CD4-positive, CD25-positive, alpha-beta regulatory T cell (primary cell): Measurements from ENCODE around the gene GPX6. TPM values are rescaled to one million over a fixed set of nuclear protein-coding genes. Genes with fewer than 3 reads are reported as not detected.
"Not testable (repeated sequence)": the region's sequence is repeated elsewhere in the genome, so short reads cannot be mapped to it uniquely, and the experiment has no call there.

Experiments
- ATAC-seq, 2 donors: fragments of 150-1000 bp; cut with Tn5 transposase; one replicate each; pipeline ENCODE4 v1.10.0; 2021; ENCODE audit warnings: low read depth in 2 of 2, moderate number of reproducible peaks in 2 of 2, moderate library complexity in 1 of 2
- DNase-seq, 3 donors: peaks; one replicate each; pipeline versions ENCODE4 v3.0.0 to v3.0.0-alpha.2; 2012 to 2022; ENCODE audit warnings: mixed read lengths in 1 of 3
- H3K27ac ChIP-seq: one replicate; pipeline ENCODE4 v1.7.0; 2013; ENCODE audit warnings: mild to moderate bottlenecking, low read length; ENCODE audit not compliant: insufficient read depth, poor library complexity, severe bottlenecking
- H3K27me3 ChIP-seq: one replicate; pipeline ENCODE4 v1.7.0; 2013; ENCODE audit warnings: low read length; ENCODE audit not compliant: control insufficient read depth, insufficient read depth
- H3K36me3 ChIP-seq: one replicate; pipeline ENCODE4 v1.7.0; 2013; ENCODE audit warnings: mild to moderate bottlenecking, low read length, moderate library complexity; ENCODE audit not compliant: control insufficient read depth, insufficient read depth
- H3K4me1 ChIP-seq: 2 replicates; pipeline ENCODE4 v1.7.0; 2013; ENCODE audit warnings: mild to moderate bottlenecking, low read length; ENCODE audit not compliant: insufficient read depth, control insufficient read depth, poor library complexity, severe bottlenecking
- H3K4me3 ChIP-seq: one replicate; pipeline ENCODE4 v1.7.0; 2013; ENCODE audit warnings: low read depth, mild to moderate bottlenecking, low read length, moderate library complexity
- H3K9me3 ChIP-seq, 2 experiments: 1 replicate in 1 of 2; 2 replicates in 1 of 2; pipeline ENCODE4 v1.7.0; 2013; ENCODE audit warnings: low read length in 2 of 2, mild to moderate bottlenecking in 1 of 2, moderate library complexity in 1 of 2; ENCODE audit not compliant: control insufficient read depth in 2 of 2
- H3K27ac Mint-ChIP-seq, 3 donors: one replicate each; pipeline ENCODE4 v1.8.0; 2020 to 2022; ENCODE audit warnings: mild to moderate bottlenecking in 3 of 3, mixed read lengths in 3 of 3, moderate library complexity in 2 of 3
- H3K27me3 Mint-ChIP-seq: one replicate; pipeline ENCODE4 v1.8.0; 2022; ENCODE audit warnings: mild to moderate bottlenecking, mixed read lengths
- H3K36me3 Mint-ChIP-seq: one replicate; pipeline ENCODE4 v1.8.0; 2020; ENCODE audit warnings: mixed read lengths
- H3K4me1 Mint-ChIP-seq, 4 donors: one replicate each; pipeline ENCODE4 v1.8.0; 2020 to 2022; ENCODE audit warnings: mixed read lengths in 4 of 4, mild to moderate bottlenecking in 1 of 4
- H3K4me3 Mint-ChIP-seq, 4 donors: one replicate each; pipeline ENCODE4 v1.8.0; 2020 to 2022; ENCODE audit warnings: mild to moderate bottlenecking in 4 of 4, mixed read lengths in 4 of 4, moderate library complexity in 3 of 4
- H3K9me3 Mint-ChIP-seq, 7 donors: one replicate each; pipeline ENCODE4 v1.8.0; 2020 to 2022; ENCODE audit warnings: mixed read lengths in 7 of 7, mild to moderate bottlenecking in 3 of 7, moderate library complexity in 2 of 7
- polyA plus RNA-seq, 4 donors: library from polyadenylated mRNA; unstranded; fragments of 300-500 nt; fragmentation: Illumina TruSeq; gene quantifications; one replicate each; pipeline ENCODE4 v1.2.3, GENCODE V29; 2021
- total RNA-seq: library from RNA; stranded (reverse); gene quantifications from one replicate; pipeline ENCODE4 v1.2.3, GENCODE V29; 2022

Gene GPX6
- total and polyA plus RNA-seq, 5 donors from 2014 or later = not detected

DNA sequence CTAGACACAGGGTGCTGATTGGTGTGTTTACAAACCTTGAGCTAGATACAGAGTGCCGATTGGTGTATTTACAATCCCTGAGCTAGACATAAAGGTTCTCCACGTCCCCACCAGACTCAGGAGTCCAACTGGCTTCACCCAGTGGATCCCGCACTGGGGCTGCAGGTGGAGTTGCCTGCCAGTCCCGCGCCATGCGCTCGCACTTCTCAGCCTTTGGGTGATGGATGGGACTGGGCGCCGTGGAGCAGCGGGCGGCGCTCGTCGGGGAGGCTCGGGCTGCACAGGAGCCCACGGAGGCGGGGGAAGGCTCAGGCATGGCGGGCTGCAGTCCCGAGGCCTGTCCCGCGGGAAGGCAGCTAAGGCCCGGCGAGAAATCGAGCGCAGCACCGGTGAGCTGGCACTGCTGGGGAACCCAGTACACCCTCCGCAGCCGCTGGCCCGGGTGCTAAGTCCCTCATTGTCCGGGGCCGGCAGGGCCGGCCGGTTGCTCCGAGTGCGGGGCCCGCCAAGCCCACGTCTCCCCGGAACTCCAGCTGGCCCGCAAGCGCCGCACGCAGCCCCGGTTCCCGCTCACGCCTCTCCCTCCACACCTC, 46.3 kb downstream of the GPX6 start:
- not testable (repeated sequence) for H3K4me1 Mint-ChIP-seq, H3K27ac ChIP-seq, H3K4me3 Mint-ChIP-seq, H3K36me3 ChIP-seq, ATAC-seq, H3K9me3 Mint-ChIP-seq, H3K9me3 ChIP-seq, H3K4me1 ChIP-seq, H3K4me3 ChIP-seq, H3K36me3 Mint-ChIP-seq, DNase-seq, H3K27ac Mint-ChIP-seq
- H3K27me3 Mint-ChIP-seq = peaks cover 25% of the 10 kb centered on the region
- H3K27me3 ChIP-seq = peaks cover 20% of the 10 kb centered on the region

DNA sequence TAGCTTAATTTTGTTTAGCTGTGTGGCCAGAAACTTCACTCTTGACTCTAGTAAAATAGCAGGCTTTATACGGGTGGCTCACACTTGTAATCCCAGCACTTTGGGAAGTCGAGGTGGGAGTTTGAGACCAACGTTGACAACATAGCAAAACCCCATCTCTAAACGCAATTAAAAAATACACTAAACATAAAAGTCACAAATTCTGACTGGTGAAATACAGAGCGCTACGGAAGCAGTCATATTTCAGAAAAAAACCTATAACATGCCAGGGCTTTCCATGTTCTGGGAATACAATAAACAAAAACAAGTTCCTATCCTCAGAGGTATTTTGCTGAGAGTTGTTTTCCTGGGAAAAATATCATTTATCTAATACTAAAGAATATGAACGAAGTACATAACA, 47.5 kb downstream of the GPX6 start:
- peaks cover 12% of the 10 kb centered on the region for H3K27me3 ChIP-seq
- H3K27me3 Mint-ChIP-seq = peaks cover 25% of the 10 kb centered on the region
- no peak for ATAC-seq
- H3K27ac Mint-ChIP-seq = no peak overlapping the region
- no peak overlapping the region for H3K4me3 Mint-ChIP-seq
- H3K27ac ChIP-seq = no peak overlapping the region
- H3K4me1 Mint-ChIP-seq = no peaks in the 10 kb centered on the region
- H3K9me3 ChIP-seq = no peaks in the 10 kb centered on the region
- H3K36me3 Mint-ChIP-seq = no peaks in the 10 kb centered on the region
- no peak for DNase-seq
- no peaks in the 10 kb centered on the region for H3K4me1 ChIP-seq
- no peaks in the 10 kb centered on the region for H3K36me3 ChIP-seq
- H3K4me3 ChIP-seq = no peak overlapping the region
- peaks cover 0 to 9% (median 2%) of the 10 kb centered on the region in 7 donors for H3K9me3 Mint-ChIP-seq

DNA sequence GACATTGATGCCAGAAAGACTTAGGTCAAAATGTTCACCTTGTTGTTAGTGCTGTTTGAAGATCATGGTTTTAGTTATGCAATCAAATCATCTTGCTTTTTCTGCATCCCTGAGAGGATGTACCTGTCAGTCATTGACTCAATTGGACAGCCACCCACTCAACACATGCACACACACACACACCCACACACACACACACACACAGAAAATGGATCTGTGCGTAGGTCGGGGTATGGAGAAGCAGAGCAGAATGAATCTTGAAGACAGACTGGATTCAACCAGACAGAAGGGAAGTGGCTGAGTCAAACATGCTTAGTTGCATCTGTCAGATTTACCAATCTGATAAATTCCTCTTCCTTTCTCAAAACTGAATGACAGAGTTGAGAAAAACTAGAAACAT, 53.2 kb downstream of the GPX6 start:
- Histone ChIP-seq H3K27me3 (peaks cover 31% of the 10 kb centered on the region), H3K4me1 (no peaks in the 10 kb centered on the region), H3K4me3 (no peak overlapping the region), H3K9me3 (no peaks in the 10 kb centered on the region), H3K27ac (no peak overlapping the region), H3K36me3 (no peaks in the 10 kb centered on the region)
- Mint-ChIP-seq H3K9me3 (peaks cover 0 to 5% (median 0%) of the 10 kb centered on the region in 7 donors), H3K4me1 (no peaks in the 10 kb centered on the region), H3K27ac (no peak overlapping the region), H3K4me3 (no peak overlapping the region), H3K27me3 (peaks cover 28% of the 10 kb centered on the region), H3K36me3 (no peaks in the 10 kb centered on the region)
- ATAC-seq (no peak), DNase-seq (peak in 1 of 3 donors; percentile 35)

DNA sequence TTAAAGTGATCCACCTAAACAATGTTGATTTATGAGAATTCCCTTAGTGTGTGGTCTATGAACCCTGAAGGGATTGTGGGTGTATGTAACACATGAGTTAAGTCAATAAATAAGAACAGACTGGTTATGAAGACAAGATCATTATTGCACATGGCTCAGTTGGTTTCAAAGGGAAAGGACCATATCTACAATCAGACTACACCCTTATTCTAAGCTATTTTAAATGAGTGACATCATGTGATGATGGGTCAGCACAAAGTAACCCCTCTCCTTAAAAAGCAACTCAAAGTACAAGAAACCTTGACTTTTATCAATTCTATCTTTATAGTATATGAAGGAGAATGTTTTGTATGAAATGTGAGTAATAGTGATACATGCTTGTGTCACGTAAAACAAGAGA, 57.0 kb downstream of the GPX6 start:
- ATAC-seq = no peak
- Mint-ChIP-seq H3K36me3 (no peaks in the 10 kb centered on the region), H3K9me3 (peaks cover 0 to 5% (median 1%) of the 10 kb centered on the region in 7 donors), H3K4me3 (no peak overlapping the region), H3K27ac (no peak overlapping the region), H3K27me3 (peaks cover 41% of the 10 kb centered on the region), H3K4me1 (no peaks in the 10 kb centered on the region)
- no peak for DNase-seq
- Histone ChIP-seq H3K27ac (no peak overlapping the region), H3K9me3 (no peaks in the 10 kb centered on the region), H3K27me3 (peaks cover 40% of the 10 kb centered on the region), H3K4me1 (no peaks in the 10 kb centered on the region), H3K4me3 (no peak overlapping the region), H3K36me3 (no peaks in the 10 kb centered on the region)

Other genes starting within 250 kb of the GPX6 start
- 9.6 TPM for gene ZSCAN26, start 248.7 kb downstream of the GPX6 start, total RNA-seq
- 10 to 100 TPM; 14.9 to 19.1 (median 17.7) TPM for gene ZSCAN26, start 248.7 kb downstream of the GPX6 start, polyA plus RNA-seq
- gene PGBD1, start 234.2 kb downstream of the GPX6 start, total RNA-seq = 1.0 TPM
- under 1 TPM; 0.09 to 0.55 (median 0.36) TPM for gene PGBD1, start 234.2 kb downstream of the GPX6 start, polyA plus RNA-seq
- gene ZSCAN31, start 179.6 kb downstream of the GPX6 start, total RNA-seq = 0.52 TPM
- gene ZSCAN31, start 179.6 kb downstream of the GPX6 start, polyA plus RNA-seq = under 1 TPM in 1 of 4 donors, not detected in 3; 0.34 TPM
- 2.3 TPM for gene ZKSCAN3, start 165.8 kb downstream of the GPX6 start, total RNA-seq
- 1 to 10 TPM; 1.5 to 3.6 (median 3.1) TPM for gene ZKSCAN3, start 165.8 kb downstream of the GPX6 start, polyA plus RNA-seq
- 2.7 TPM for gene ZSCAN12, start 116.0 kb downstream of the GPX6 start, total RNA-seq
- 1 to 10 TPM; 1.2 to 2.2 (median 1.7) TPM for gene ZSCAN12, start 116.0 kb downstream of the GPX6 start, polyA plus RNA-seq
- 0.69 TPM for gene ZSCAN23, start 72.3 kb downstream of the GPX6 start, total RNA-seq
- gene ZSCAN23, start 72.3 kb downstream of the GPX6 start, polyA plus RNA-seq = under 1 TPM in 2 of 4 donors, not detected in 2; 0.09 to 0.13 TPM
- gene GPX5, start 10.1 kb upstream of the GPX6 start, total RNA-seq = not detected
- not detected for gene GPX5, start 10.1 kb upstream of the GPX6 start, polyA plus RNA-seq